Measurements from ENCODE around the gene MACC1.

DNA sequence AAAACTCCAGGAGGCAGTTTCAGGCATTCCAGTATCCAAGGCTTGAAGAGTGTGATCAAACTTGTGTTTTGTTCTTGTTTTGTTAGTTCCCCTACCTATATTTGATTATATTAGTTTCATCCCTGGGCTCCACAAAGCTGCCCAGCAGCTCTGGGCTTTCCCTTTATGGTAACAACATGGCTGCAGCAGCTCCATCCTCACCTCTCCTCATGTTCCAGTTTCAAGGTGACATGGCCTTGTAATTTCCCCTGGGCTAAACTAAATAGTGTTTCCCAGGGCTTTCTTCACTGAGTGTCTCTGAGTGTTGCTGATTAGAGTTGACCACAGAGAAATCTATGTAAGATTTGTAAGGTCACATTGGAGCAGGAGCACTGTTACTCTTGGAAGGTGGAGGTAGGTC, 83.4 kb downstream of the MACC1 start:
- no peak for TF ChIP-seq POLR2A (IDR thresholded peaks at IDR 0.05)
- TF ChIP-seq, protein P1, sequence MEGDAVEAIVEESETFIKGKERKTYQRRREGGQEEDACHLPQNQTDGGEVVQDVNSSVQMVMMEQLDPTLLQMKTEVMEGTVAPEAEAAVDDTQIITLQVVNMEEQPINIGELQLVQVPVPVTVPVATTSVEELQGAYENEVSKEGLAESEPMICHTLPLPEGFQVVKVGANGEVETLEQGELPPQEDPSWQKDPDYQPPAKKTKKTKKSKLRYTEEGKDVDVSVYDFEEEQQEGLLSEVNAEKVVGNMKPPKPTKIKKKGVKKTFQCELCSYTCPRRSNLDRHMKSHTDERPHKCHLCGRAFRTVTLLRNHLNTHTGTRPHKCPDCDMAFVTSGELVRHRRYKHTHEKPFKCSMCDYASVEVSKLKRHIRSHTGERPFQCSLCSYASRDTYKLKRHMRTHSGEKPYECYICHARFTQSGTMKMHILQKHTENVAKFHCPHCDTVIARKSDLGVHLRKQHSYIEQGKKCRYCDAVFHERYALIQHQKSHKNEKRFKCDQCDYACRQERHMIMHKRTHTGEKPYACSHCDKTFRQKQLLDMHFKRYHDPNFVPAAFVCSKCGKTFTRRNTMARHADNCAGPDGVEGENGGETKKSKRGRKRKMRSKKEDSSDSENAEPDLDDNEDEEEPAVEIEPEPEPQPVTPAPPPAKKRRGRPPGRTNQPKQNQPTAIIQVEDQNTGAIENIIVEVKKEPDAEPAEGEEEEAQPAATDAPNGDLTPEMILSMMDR (IDR thresholded peaks at IDR 0.05), result no peak
